SIG-M5 treated with dmso at 0.1 percent for 504 hours (cell line): Measurements from ENCODE around the gene VWA7.
A peak's percentile ranks its signal among the peaks of the same experiment; 100 is the strongest.
"Not testable (repeated sequence)": the region's sequence is repeated elsewhere in the genome, so short reads cannot be mapped to it uniquely, and the experiment has no call there.

Experiments
- DNase-seq: peaks from one replicate; lab custom pipeline; 2025; ENCODE audit not compliant: unreplicated experiment; lab: John Stamatoyannopoulos, UW

Gene VWA7

DNA sequence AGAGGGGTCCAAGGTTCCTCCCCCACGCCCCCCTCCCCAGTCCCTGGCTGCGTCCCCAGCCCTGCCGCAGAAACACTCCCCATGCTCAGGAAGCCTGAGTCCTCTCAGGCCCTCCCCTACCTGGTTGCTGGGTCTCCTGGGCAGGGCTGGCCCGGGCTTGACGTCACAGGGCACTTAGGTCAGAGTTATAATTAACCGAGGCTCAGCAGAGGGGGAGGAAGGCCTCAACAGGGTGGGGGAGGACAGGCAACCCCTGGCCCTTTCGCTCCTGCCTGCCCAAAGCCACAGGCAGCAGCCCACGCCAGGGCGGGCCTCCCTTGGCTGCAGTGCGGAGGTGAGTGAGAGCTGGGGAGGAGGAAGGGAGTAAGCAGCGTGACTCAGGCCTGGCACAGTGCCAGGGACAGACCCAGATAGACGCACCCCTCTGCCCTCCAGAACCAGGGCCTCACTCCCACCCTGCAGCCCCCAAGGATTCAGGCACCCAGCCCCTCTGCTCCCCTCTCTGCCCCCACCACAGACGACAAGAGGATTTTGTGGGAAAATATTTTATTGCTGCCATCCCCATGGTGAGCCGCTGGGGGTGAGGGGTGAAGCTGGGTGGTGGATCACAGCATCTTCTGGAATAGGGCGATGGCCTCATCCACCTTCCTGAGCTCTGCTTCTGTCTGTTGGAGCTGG, at the start of gene VWA7:
Gene VWA7 (minus strand): TSS at position 340 of the 678 bp plus-strand sequence. CDS start 549 bp downstream, outside the sequence.
- peak; percentile 49 for DNase-seq

- peak; percentile 80 for DNase-seq
Measured at GRCh38 chr6:31826793-31827285, 49.7 kb upstream of the VWA7 start.

- no peak for DNase-seq
Measured at GRCh38 chr6:31825553-31825952, 48.4 kb upstream of the VWA7 start.

GRCh38 chr6:31823592-31824196, 46.6 kb upstream of the VWA7 start:
- peak; percentile 81 for DNase-seq

- peak; percentile 90 for DNase-seq
Measured at GRCh38 chr6:31822036-31822821, 45.1 kb upstream of the VWA7 start.

- no peak for DNase-seq
Measured at GRCh38 chr6:31821301-31822035, 44.3 kb upstream of the VWA7 start.

GRCh38 chr6:31820399-31820798, 43.3 kb upstream of the VWA7 start:
- DNase-seq, result not testable (repeated sequence)

DNA sequence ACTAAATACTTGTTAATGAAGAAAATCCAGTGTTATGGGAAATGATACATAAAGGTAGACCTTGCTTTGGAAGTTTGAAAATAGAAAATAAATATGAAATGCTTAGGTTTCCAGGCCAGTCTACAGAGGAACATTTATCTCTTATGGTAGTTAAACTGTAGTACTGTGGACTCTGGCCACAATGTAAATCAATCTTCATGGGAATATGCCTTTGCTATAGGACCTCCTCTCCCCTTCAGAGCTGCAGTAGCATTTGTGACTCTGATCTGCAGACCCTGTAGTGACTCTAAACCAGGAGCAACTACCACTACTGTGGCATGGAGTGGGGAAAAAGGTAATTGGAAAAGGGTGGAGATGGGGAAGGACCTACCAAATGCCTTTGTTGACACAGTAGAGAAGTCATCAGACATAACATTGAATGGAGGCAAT, 42.8 kb upstream of the VWA7 start:
- DNase-seq, result no peak

- DNase-seq, result not testable (repeated sequence)
Measured at GRCh38 chr6:31817929-31818511, 40.9 kb upstream of the VWA7 start.

DNA sequence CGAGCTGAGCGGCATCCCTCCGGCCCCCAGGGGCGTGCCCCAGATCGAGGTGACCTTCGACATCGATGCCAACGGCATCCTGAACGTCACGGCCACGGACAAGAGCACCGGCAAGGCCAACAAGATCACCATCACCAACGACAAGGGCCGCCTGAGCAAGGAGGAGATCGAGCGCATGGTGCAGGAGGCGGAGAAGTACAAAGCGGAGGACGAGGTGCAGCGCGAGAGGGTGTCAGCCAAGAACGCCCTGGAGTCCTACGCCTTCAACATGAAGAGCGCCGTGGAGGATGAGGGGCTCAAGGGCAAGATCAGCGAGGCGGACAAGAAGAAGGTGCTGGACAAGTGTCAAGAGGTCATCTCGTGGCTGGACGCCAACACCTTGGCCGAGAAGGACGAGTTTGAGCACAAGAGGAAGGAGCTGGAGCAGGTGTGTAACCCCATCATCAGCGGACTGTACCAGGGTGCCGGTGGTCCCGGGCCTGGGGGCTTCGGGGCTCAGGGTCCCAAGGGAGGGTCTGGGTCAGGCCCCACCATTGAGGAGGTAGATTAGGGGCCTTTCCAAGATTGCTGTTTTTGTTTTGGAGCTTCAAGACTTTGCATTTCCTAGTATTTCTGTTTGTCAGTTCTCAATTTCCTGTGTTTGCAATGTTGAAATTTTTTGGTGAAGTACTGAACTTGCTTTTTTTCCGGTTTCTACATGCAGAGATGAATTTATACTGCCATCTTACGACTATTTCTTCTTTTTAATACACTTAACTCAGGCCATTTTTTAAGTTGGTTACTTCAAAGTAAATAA, 40.2 kb upstream of the VWA7 start:
- DNase-seq, result peak; percentile 51

GRCh38 chr6:31815025-31815838, 38.1 kb upstream of the VWA7 start, which contains the start of the genes HSPA1A and HSPA1L:
TSS of gene HSPA1A (plus strand) at chr6:31815543. CDS start at chr6:31815757, 214 bp downstream.
TSS of gene HSPA1L (minus strand) at chr6:31815283. CDS start at chr6:31811972, 3,311 bp downstream.
- peak; percentile 89 for DNase-seq

- DNase-seq, result peak; percentile 91
Measured at GRCh38 chr6:31814677-31815024, 37.5 kb upstream of the VWA7 start.

DNA sequence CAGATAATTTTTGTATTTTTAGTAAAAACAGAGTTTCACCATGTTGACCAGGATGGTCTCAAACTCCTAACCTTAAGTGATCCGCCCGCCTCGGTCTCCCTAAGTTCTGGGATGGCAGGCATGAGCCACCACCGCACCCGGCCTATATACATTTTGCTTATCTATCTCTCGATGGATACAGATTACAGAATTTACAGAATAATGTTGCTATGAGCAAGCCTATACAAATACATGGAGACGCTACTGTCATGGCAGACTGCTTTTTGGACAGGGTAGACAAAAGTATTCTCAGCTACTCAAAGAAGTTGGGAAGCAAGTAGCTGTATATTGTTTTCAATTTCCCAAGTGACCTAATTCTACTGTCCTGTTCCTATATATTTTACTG, 36.3 kb upstream of the VWA7 start:
- DNase-seq, result no peak

GRCh38 chr6:31811645-31812044, 34.5 kb upstream of the VWA7 start:
- no peak for DNase-seq

GRCh38 chr6:31808599-31808998, 31.5 kb upstream of the VWA7 start:
- DNase-seq, result not testable (repeated sequence)

GRCh38 chr6:31806470-31807272, 29.5 kb upstream of the VWA7 start, which contains the start of gene LSM2:
TSS of gene LSM2 (minus strand) at chr6:31806966. CDS start at chr6:31806757, 209 bp downstream.
- DNase-seq, result peak; percentile 92

- no peak for DNase-seq
Measured at GRCh38 chr6:31805939-31806469, 28.9 kb upstream of the VWA7 start.
